Hematopoietic multipotent progenitor cell treated with erythropoietin and hydrocortisone succinate and interleukin-3 and kit ligand, for 4 days (in vitro differentiated cells): ENCODE data around the gene NEURL1B.

ENCODE experiments used
- DNase-seq: peaks from one replicate; pipeline ENCODE4 v3.0.0-alpha.2; 2015

NEURL1B gene

DNA sequence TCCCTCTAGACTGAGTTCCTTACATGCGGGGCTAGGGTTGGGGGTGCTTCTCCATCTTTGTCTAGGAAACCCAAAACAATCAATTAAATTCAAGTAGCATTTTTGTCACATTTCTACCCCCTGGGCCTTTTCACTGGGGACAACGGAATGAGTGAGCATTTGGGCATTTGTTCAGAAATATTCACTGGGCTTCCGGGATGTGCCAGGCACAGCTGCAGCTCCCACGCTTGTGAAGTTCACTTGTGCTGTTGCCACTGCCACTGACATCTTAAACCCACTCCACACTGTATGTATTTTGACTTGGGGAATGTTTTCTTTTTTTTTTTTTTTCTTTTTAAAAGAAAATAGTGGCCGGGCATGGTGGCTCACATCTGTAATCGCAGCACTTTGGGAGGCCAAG lies 98.3 kb downstream of the NEURL1B start:
- no peak for DNase-seq

GRCh38 chr5:172740428-172741205 lies 99.6 kb downstream of the NEURL1B start:
- no peak for DNase-seq
